ENCODE results near the gene FOXN3. TPM values are rescaled to one million over a fixed set of nuclear protein-coding genes. Genes with fewer than 3 reads are reported as not detected.

Gene FOXN3
- total RNA-seq, 2 experiments from 2014 or later = 124 to 127 TPM

GRCh38 chr14:89277203-89277602, 139.8 kb downstream of the FOXN3 start:
- POLR2A ChIA-PET = no interaction called here
- no peak for DNase-seq

GRCh38 chr14:89276424-89276975, 140.5 kb downstream of the FOXN3 start:
- no peak for TF ChIP-seq CTCF (IDR thresholded peaks at IDR 0.05)
- intact Hi-C loops (cut with DNase I, micrococcal nuclease) = no loop called here
- H3K27me3 ChIP-seq (ENCODE audit: control insufficient read depth in 1 of 2, insufficient read depth in 2 of 2, low read length in 2 of 2) = no peaks in the 10 kb centered on the region
- H3K9me3 ChIP-seq (ENCODE audit: control insufficient read depth in 1 of 2, insufficient read depth in 1 of 2, low read length in 2 of 2) = no peaks in the 10 kb centered on the region
- Mint-ChIP-seq H3K27ac (no peak overlapping the region), H3K36me3 (ENCODE audit: low read depth) (peaks cover 66% of the 10 kb centered on the region), H3K4me1 (ENCODE audit: low read depth) (peaks cover 78% of the 10 kb centered on the region), H3K27me3 (no peaks in the 10 kb centered on the region), H3K9me3 (no peaks in the 10 kb centered on the region), H3K4me3 (no peak overlapping the region)
- H3K27ac ChIP-seq (ENCODE audit: low read depth in 1 of 2, low read length in 2 of 2) = no peak overlapping the region
- peaks cover 19% of the 10 kb centered on the region for H3K4me1 ChIP-seq (ENCODE audit: insufficient read depth, low read length)
- peaks cover 30% of the 10 kb centered on the region for H3K36me3 ChIP-seq (ENCODE audit: insufficient read depth, low read length)
- ATAC-seq (ENCODE audit: poor library complexity) = no peak
- ChIA-PET POLR2A (no interaction called here), CTCF (no interaction called here)
- no peak overlapping the region for H3K4me3 ChIP-seq (ENCODE audit: low read length)
- peak in 5 of 14 experiments; percentile 1 to 62 (median 19) for DNase-seq

More at GRCh38 chr14:89277203-89277602, 139.8 kb downstream of the FOXN3 start:
- Histone ChIP-seq H3K9me3 (ENCODE audit: control insufficient read depth in 1 of 2, insufficient read depth in 1 of 2, low read length in 2 of 2) (no peaks in the 10 kb centered on the region), H3K4me3 (ENCODE audit: low read length) (no peak overlapping the region), H3K27ac (ENCODE audit: low read depth in 1 of 2, low read length in 2 of 2) (no peak overlapping the region), H3K36me3 (ENCODE audit: insufficient read depth, low read length) (peaks cover 30% of the 10 kb centered on the region), H3K27me3 (ENCODE audit: control insufficient read depth in 1 of 2, insufficient read depth in 2 of 2, low read length in 2 of 2) (no peaks in the 10 kb centered on the region), H3K4me1 (ENCODE audit: insufficient read depth, low read length) (peaks cover 19% of the 10 kb centered on the region)
- Mint-ChIP-seq H3K4me3 (no peak overlapping the region), H3K9me3 (no peaks in the 10 kb centered on the region), H3K36me3 (ENCODE audit: low read depth) (peaks cover 73% of the 10 kb centered on the region), H3K27ac (no peak overlapping the region), H3K4me1 (ENCODE audit: low read depth) (peaks cover 81% of the 10 kb centered on the region), H3K27me3 (no peaks in the 10 kb centered on the region)
- no peak for TF ChIP-seq CTCF (IDR thresholded peaks at IDR 0.05)
- CTCF ChIA-PET = no interaction called here
- intact Hi-C loops (cut with DNase I, micrococcal nuclease) = no loop called here
- no peak for ATAC-seq (ENCODE audit: poor library complexity)

- Mint-ChIP-seq H3K4me1 (ENCODE audit: low read depth) (peaks cover 85% of the 10 kb centered on the region), H3K36me3 (ENCODE audit: low read depth) (peaks cover 34% of the 10 kb centered on the region), H3K27ac (peak overlapping the region; percentile 38), H3K27me3 (no peaks in the 10 kb centered on the region), H3K4me3 (no peak overlapping the region), H3K9me3 (no peaks in the 10 kb centered on the region)
- H3K27ac ChIP-seq (ENCODE audit: low read depth in 1 of 2, low read length in 2 of 2) = no peak overlapping the region
- peaks cover 16% of the 10 kb centered on the region for H3K36me3 ChIP-seq (ENCODE audit: insufficient read depth, low read length)
- H3K4me3 ChIP-seq (ENCODE audit: low read length) = no peak overlapping the region
- no peak for TF ChIP-seq CTCF (IDR thresholded peaks at IDR 0.05)
- DNase-seq (peak in 2 of 14 experiments; percentile 26 to 30), ATAC-seq (ENCODE audit: poor library complexity) (no peak)
- no peaks in the 10 kb centered on the region for H3K27me3 ChIP-seq (ENCODE audit: control insufficient read depth in 1 of 2, insufficient read depth in 2 of 2, low read length in 2 of 2)
- CTCF ChIA-PET = interaction anchor here (0.5 kb wide), 1 partner anchor 154 kb away, joined by 4 read pairs; no protein-coding TSS in a partner anchor
- intact Hi-C loops (cut with DNase I, micrococcal nuclease) = no loop called here
- POLR2A ChIA-PET = no interaction called here
- H3K4me1 ChIP-seq (ENCODE audit: insufficient read depth, low read length) = peaks cover 14% of the 10 kb centered on the region
- H3K9me3 ChIP-seq (ENCODE audit: control insufficient read depth in 1 of 2, insufficient read depth in 1 of 2, low read length in 2 of 2) = no peaks in the 10 kb centered on the region
These were observed 146.4 kb downstream of the FOXN3 start for GRCh38 chr14:89270439-89271227.
